ENCODE measurements around the gene ATP5PD.

Gene ATP5PD

GRCh38 chr17:75024686-75025397, 21.9 kb downstream of the ATP5PD start:
- no peaks in the 10 kb centered on the region for H4K20me1 ChIP-seq (ENCODE audit: insufficient read depth, low read length)
- H3K4me2 ChIP-seq (ENCODE audit: low read depth, low read length), result no peak overlapping the region
- no peaks in the 10 kb centered on the region for H3K9me2 ChIP-seq (replicated peaks; ENCODE audit: insufficient read depth, low read length)
- H3K27me3 ChIP-seq (replicated peaks; ENCODE audit: insufficient read depth, low read length), result no peaks in the 10 kb centered on the region
- no peak for TF ChIP-seq EZH2 (optimal IDR thresholded peaks at IDR 0.05; ENCODE audit: low read depth, low read length)
- TF ChIP-seq EZH2phosphoT487 (IDR thresholded peaks at IDR 0.05; ENCODE audit: low read length), result no peak
- TF ChIP-seq CTCF (IDR thresholded peaks at IDR 0.05; ENCODE audit: low read length), result no peak
- no peaks in the 10 kb centered on the region for H3K9me3 ChIP-seq (replicated peaks; ENCODE audit: insufficient read depth, low read length)
- no peak overlapping the region for H3K4me3 ChIP-seq (ENCODE audit: low read length)
- no peak overlapping the region for H2AFZ ChIP-seq (ENCODE audit: low read length)
- H3F3A ChIP-seq (ENCODE audit: insufficient read depth, low read length), result no peaks in the 10 kb centered on the region
- H3K9ac ChIP-seq (ENCODE audit: low read length), result no peak overlapping the region
- peaks cover 6% of the 10 kb centered on the region for H3K36me3 ChIP-seq (replicated peaks; ENCODE audit: insufficient read depth, low read length)
- H3K4me1 ChIP-seq (ENCODE audit: low read length), result no peaks in the 10 kb centered on the region
- no peak overlapping the region for H3K27ac ChIP-seq (ENCODE audit: low read length)
- DNase-seq, result no peak
- H3K79me2 ChIP-seq (ENCODE audit: low read length), result no peaks in the 10 kb centered on the region

GRCh38 chr17:75020331-75021110, 26.2 kb downstream of the ATP5PD start:
- Histone ChIP-seq H3K4me1 (ENCODE audit: low read length) (no peaks in the 10 kb centered on the region), H3K27me3 (replicated peaks; ENCODE audit: insufficient read depth, low read length) (no peaks in the 10 kb centered on the region), H3K79me2 (ENCODE audit: low read length) (0 out of 2 replicates have a peak, but pooled peaks cover 7% of the 10 kb centered on the region), H3K9ac (ENCODE audit: low read length) (no peak overlapping the region), H3K9me3 (replicated peaks; ENCODE audit: insufficient read depth, low read length) (no peaks in the 10 kb centered on the region), H4K20me1 (ENCODE audit: insufficient read depth, low read length) (no peaks in the 10 kb centered on the region), H3K4me3 (ENCODE audit: low read length) (no peak overlapping the region), H3K4me2 (ENCODE audit: low read depth, low read length) (no peak overlapping the region), H3F3A (ENCODE audit: insufficient read depth, low read length) (no peaks in the 10 kb centered on the region), H3K27ac (ENCODE audit: low read length) (no peak overlapping the region), H3K9me2 (replicated peaks; ENCODE audit: insufficient read depth, low read length) (no peaks in the 10 kb centered on the region), H2AFZ (ENCODE audit: low read length) (no peak overlapping the region), H3K36me3 (replicated peaks; ENCODE audit: insufficient read depth, low read length) (peaks cover 6% of the 10 kb centered on the region)
- no peak for DNase-seq
- TF ChIP-seq CTCF (IDR thresholded peaks at IDR 0.05; ENCODE audit: low read length), result no peak
- no peak for TF ChIP-seq EZH2phosphoT487 (IDR thresholded peaks at IDR 0.05; ENCODE audit: low read length)
- no peak for TF ChIP-seq EZH2 (optimal IDR thresholded peaks at IDR 0.05; ENCODE audit: low read depth, low read length)

- Histone ChIP-seq H3K9me2 (replicated peaks; ENCODE audit: insufficient read depth, low read length) (no peaks in the 10 kb centered on the region), H3K4me3 (ENCODE audit: low read length) (no peak overlapping the region), H3K4me1 (ENCODE audit: low read length) (no peaks in the 10 kb centered on the region), H3F3A (ENCODE audit: insufficient read depth, low read length) (no peaks in the 10 kb centered on the region), H3K27me3 (replicated peaks; ENCODE audit: insufficient read depth, low read length) (no peaks in the 10 kb centered on the region), H3K36me3 (replicated peaks; ENCODE audit: insufficient read depth, low read length) (peaks cover 6% of the 10 kb centered on the region), H3K4me2 (ENCODE audit: low read depth, low read length) (no peak overlapping the region), H3K9me3 (replicated peaks; ENCODE audit: insufficient read depth, low read length) (no peaks in the 10 kb centered on the region), H3K79me2 (ENCODE audit: low read length) (peaks cover 11% of the 10 kb centered on the region), H4K20me1 (ENCODE audit: insufficient read depth, low read length) (no peaks in the 10 kb centered on the region), H2AFZ (ENCODE audit: low read length) (no peak overlapping the region), H3K9ac (ENCODE audit: low read length) (no peak overlapping the region), H3K27ac (ENCODE audit: low read length) (no peak overlapping the region)
- TF ChIP-seq EZH2 (optimal IDR thresholded peaks at IDR 0.05; ENCODE audit: low read depth, low read length) (no peak), EZH2phosphoT487 (IDR thresholded peaks at IDR 0.05; ENCODE audit: low read length) (no peak), CTCF (IDR thresholded peaks at IDR 0.05; ENCODE audit: low read length) (no peak)
- no peak for DNase-seq
These were observed 27.1 kb downstream of the ATP5PD start for GRCh38 chr17:75019710-75020109.
